NCI-H2107 treated with DMSO at 0.1 percent for 48 hours (cell line): Measurements from ENCODE around the gene MRPL3.
A peak's percentile ranks its signal among the peaks of the same experiment; 100 is the strongest.
"Not testable (repeated sequence)": the region's sequence is repeated elsewhere in the genome, so short reads cannot be mapped to it uniquely, and the experiment has no call there.

Experiments
- DNase-seq: peaks from one replicate; lab custom pipeline; 2025; ENCODE audit not compliant: unreplicated experiment; lab: John Stamatoyannopoulos, UW

The MRPL3 gene

GRCh38 chr3:131501949-131502348 is 822 bp downstream of the MRPL3 start:
- DNase-seq, result no peak

GRCh38 chr3:131494706-131495105 is 8.1 kb downstream of the MRPL3 start:
- peak; percentile 72 for DNase-seq

GRCh38 chr3:131491775-131492174 is 11.0 kb downstream of the MRPL3 start:
- DNase-seq, result no peak

GRCh38 chr3:131491084-131491483 is 11.7 kb downstream of the MRPL3 start:
- no peak for DNase-seq

GRCh38 chr3:131486545-131486944 is 16.2 kb downstream of the MRPL3 start:
- not testable (repeated sequence) for DNase-seq

GRCh38 chr3:131485119-131485518 is 17.7 kb downstream of the MRPL3 start:
- DNase-seq, result no peak

GRCh38 chr3:131484496-131485111 is 18.2 kb downstream of the MRPL3 start:
- DNase-seq, result no peak

- no peak for DNase-seq
These were observed 22.7 kb downstream of the MRPL3 start for GRCh38 chr3:131480116-131480515.

GRCh38 chr3:131477813-131478212 is 25.0 kb downstream of the MRPL3 start:
- DNase-seq, result no peak

GRCh38 chr3:131474115-131474514 is 28.7 kb downstream of the MRPL3 start:
- no peak for DNase-seq

- DNase-seq, result no peak
These were observed 32.4 kb downstream of the MRPL3 start for GRCh38 chr3:131470377-131470776.

- DNase-seq, result no peak
These were observed 44.1 kb downstream of the MRPL3 start for GRCh38 chr3:131458653-131459052.

- DNase-seq, result no peak
These were observed 45.6 kb downstream of the MRPL3 start for GRCh38 chr3:131457220-131457619.

- DNase-seq, result no peak
These were observed 48.3 kb downstream of the MRPL3 start for GRCh38 chr3:131454501-131454900.

- DNase-seq, result no peak
These were observed 49.2 kb downstream of the MRPL3 start for GRCh38 chr3:131453533-131453932.

GRCh38 chr3:131447349-131447748 is 55.4 kb downstream of the MRPL3 start:
- no peak for DNase-seq

- DNase-seq, result no peak
These were observed 58.6 kb downstream of the MRPL3 start for GRCh38 chr3:131444180-131444579.

- no peak for DNase-seq
These were observed 63.7 kb downstream of the MRPL3 start for GRCh38 chr3:131439084-131439483.

- DNase-seq, result no peak
These were observed 67.8 kb downstream of the MRPL3 start for GRCh38 chr3:131435000-131435399.

GRCh38 chr3:131432441-131432840 is 70.3 kb downstream of the MRPL3 start:
- DNase-seq, result no peak

- DNase-seq, result no peak
These were observed 71.0 kb downstream of the MRPL3 start for GRCh38 chr3:131431754-131432153.

- no peak for DNase-seq
These were observed 75.5 kb downstream of the MRPL3 start for GRCh38 chr3:131427226-131427625.

GRCh38 chr3:131421957-131422498 is 80.7 kb downstream of the MRPL3 start:
- no peak for DNase-seq
